ENCODE measurements around the gene CACNA2D3.

DNA sequence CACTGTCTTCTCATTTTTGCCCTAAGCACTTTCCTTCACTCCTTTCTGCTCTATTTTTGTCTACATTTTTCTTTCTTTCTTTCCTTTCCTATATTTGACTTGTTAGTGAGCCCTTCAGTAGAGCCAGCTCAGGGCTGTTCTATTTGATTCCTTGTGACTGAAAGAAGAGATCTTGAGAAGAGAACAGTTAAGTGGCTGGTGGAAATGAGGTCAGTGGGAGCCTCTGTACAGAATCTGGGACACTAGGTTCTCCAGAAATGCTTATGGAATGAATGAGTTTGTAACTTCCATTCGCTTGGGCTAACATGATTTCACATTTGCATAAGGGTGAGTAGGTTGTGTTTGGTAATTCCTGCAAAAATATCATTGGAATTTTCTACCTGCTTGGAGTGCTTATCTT lies 45.6 kb downstream of the CACNA2D3 start:
- TF ChIP-seq CTCF (IDR thresholded peaks at IDR 0.05; ENCODE audit: insufficient read depth, low read length, poor library complexity, severe bottlenecking): no peak
- no peak for TF ChIP-seq EZH2phosphoT487 (conservative IDR thresholded peaks at IDR 0.05; ENCODE audit: low read length)

All from SU-DHL-6 (cell line).